Measurements from ENCODE around the gene TBC1D22A. TPM values are rescaled to one million over a fixed set of nuclear protein-coding genes. Genes with fewer than 3 reads are reported as not detected.

The TBC1D22A gene
- total and polyA plus RNA-seq, 9 of the 15 experiments (the other 6 are each of a cell fraction or from before 2014, with no cell fraction given) = 0.20 to 11.5 (median 5.2) TPM

DNA sequence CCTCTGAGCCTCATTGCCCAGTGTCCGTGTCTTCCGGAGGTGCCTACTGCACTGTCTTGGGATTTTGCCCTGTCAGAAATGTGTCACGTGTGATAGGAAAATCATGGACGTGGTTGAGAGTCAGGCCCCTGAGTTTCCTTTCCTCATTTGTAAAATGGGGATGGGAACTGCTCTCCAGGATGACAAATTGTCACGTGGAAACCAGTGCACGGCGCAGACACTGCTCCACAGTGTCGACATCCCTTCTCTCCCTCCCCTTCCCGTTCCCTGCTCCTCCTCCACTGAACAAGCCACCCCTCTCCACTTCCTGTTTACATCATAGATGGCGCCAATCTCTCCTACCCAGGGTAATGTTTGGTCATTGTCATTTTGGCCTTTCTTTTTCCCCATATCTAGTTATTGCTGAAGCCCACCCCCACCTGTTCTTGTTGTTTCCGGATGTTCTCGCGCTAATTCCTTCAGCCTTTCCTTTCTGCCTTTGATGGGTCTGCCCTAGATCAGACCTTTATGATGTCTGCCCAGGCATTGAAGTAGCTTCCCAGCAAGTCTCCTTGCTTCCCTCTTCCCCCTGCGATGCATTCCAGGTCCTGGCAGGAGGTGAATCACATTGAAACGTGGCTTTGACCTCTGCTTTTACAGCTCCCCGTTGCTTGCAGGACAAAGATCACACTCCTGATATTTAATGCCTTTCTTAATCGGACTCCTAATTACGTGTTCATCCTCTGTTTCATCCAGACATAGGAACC is 91.8 kb downstream of the TBC1D22A start (continued):
- 0 out of 2 replicates have a peak, but pooled peaks have one; percentile 30 for TF ChIP-seq JUND (IDR thresholded peaks at IDR 0.05; ENCODE audit: borderline replicate concordance, low read depth, low read length)
- no peak for TF ChIP-seq JUND (tag; IDR thresholded peaks at IDR 0.05; ENCODE audit: borderline replicate concordance, low read depth, low read length)
- 0 out of 2 replicates have a peak, but pooled peaks have one; percentile 25 for TF ChIP-seq FOSL1 (tag; conservative IDR thresholded peaks at IDR 0.05)
- TF ChIP-seq, protein P1, sequence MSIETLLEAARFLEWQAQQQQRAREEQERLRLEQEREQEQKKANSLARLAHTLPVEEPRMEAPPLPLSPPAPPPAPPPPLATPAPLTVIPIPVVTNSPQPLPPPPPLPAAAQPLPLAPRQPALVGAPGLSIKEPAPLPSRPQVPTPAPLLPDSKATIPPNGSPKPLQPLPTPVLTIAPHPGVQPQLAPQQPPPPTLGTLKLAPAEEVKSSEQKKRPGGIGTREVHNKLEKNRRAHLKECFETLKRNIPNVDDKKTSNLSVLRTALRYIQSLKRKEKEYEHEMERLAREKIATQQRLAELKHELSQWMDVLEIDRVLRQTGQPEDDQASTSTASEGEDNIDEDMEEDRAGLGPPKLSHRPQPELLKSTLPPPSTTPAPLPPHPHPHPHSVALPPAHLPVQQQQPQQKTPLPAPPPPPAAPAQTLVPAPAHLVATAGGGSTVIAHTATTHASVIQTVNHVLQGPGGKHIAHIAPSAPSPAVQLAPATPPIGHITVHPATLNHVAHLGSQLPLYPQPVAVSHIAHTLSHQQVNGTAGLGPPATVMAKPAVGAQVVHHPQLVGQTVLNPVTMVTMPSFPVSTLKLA (conservative IDR thresholded peaks at IDR 0.05) = peak; percentile 37 to 45; a peak in 1 of 4 replicates
- TF ChIP-seq SPI1 (IDR thresholded peaks at IDR 0.05; ENCODE audit: borderline replicate concordance, low read depth, low read length) = peak; percentile 86
- 0 out of 2 replicates have a peak, but pooled peaks have one; percentile 11 for TF ChIP-seq EP300 (IDR thresholded peaks at IDR 0.05; ENCODE audit: low read length)
- TF ChIP-seq ZNF395 (CRISPR knock-in tag; IDR thresholded peaks at IDR 0.05) = peak; percentile 19; the same call in 1 of the 2 replicates
- no peak for TF ChIP-seq SP2 (IDR thresholded peaks at IDR 0.05; ENCODE audit: extremely low read depth, low read depth, low read length, poor library complexity, severe bottlenecking)
- TF ChIP-seq YY1 (IDR thresholded peaks at IDR 0.05; ENCODE audit: borderline replicate concordance in 1 of 3, control insufficient read depth in 1 of 3, extremely low read depth in 1 of 3, insufficient read depth in 3 of 3, insufficient read length in 1 of 3, insufficient replicate concordance in 2 of 3, low read depth in 1 of 3, low read length in 2 of 3) = peak in 1 of 3 experiments; percentile 20
- TF ChIP-seq L3MBTL2 (IDR thresholded peaks at IDR 0.05) = peak; percentile 57; the same call in 1 of the 2 replicates
- TF ChIP-seq ETV1 (tag; conservative IDR thresholded peaks at IDR 0.05; ENCODE audit: low read depth) = peak; percentile 69
- TF ChIP-seq CEBPB (tag; IDR thresholded peaks at IDR 0.05) = peak; percentile 66
- no peak for TF ChIP-seq HNRNPH1 (optimal IDR thresholded peaks at IDR 0.05; ENCODE audit: low read depth, low read length)
- peak; percentile 58 for TF ChIP-seq GABPA (tag; conservative IDR thresholded peaks at IDR 0.05; ENCODE audit: low read depth)
- TF ChIP-seq, protein P2, sequence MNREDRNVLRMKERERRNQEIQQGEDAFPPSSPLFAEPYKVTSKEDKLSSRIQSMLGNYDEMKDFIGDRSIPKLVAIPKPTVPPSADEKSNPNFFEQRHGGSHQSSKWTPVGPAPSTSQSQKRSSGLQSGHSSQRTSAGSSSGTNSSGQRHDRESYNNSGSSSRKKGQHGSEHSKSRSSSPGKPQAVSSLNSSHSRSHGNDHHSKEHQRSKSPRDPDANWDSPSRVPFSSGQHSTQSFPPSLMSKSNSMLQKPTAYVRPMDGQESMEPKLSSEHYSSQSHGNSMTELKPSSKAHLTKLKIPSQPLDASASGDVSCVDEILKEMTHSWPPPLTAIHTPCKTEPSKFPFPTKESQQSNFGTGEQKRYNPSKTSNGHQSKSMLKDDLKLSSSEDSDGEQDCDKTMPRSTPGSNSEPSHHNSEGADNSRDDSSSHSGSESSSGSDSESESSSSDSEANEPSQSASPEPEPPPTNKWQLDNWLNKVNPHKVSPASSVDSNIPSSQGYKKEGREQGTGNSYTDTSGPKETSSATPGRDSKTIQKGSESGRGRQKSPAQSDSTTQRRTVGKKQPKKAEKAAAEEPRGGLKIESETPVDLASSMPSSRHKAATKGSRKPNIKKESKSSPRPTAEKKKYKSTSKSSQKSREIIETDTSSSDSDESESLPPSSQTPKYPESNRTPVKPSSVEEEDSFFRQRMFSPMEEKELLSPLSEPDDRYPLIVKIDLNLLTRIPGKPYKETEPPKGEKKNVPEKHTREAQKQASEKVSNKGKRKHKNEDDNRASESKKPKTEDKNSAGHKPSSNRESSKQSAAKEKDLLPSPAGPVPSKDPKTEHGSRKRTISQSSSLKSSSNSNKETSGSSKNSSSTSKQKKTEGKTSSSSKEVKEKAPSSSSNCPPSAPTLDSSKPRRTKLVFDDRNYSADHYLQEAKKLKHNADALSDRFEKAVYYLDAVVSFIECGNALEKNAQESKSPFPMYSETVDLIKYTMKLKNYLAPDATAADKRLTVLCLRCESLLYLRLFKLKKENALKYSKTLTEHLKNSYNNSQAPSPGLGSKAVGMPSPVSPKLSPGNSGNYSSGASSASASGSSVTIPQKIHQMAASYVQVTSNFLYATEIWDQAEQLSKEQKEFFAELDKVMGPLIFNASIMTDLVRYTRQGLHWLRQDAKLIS (CRISPR knock-in tag; IDR thresholded peaks at IDR 0.05) = no peak
- peak; percentile 43; the same call in 1 of the 2 replicates for TF ChIP-seq MAX (CRISPR knock-in tag; IDR thresholded peaks at IDR 0.05)
- TF ChIP-seq, protein P3, sequence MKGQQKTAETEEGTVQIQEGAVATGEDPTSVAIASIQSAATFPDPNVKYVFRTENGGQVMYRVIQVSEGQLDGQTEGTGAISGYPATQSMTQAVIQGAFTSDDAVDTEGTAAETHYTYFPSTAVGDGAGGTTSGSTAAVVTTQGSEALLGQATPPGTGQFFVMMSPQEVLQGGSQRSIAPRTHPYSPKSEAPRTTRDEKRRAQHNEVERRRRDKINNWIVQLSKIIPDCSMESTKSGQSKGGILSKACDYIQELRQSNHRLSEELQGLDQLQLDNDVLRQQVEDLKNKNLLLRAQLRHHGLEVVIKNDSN (CRISPR knock-in tag; IDR thresholded peaks at IDR 0.05) = peak; percentile 53; the same call in 1 of the 2 replicates

All from K562 (cell line).